BLaER1 treated with 17β-estradiol and CSF1 and Interleukin-3, amounts not matched to agents 10 nM and 100 nM (cell line): ENCODE data around the gene GALR2.

Experiments
- H3K27ac ChIP-seq, 11 experiments: shearing (Covaris generic); formaldehyde crosslinking; 2 replicates each; pipeline ENCODE4 v1.8.1; 2022
- H3K27me3 ChIP-seq, 11 experiments: shearing (Covaris generic); formaldehyde crosslinking; 2 replicates each; pipeline ENCODE4 v1.8.1; 2022
- H3K36me3 ChIP-seq, 11 experiments: shearing (Covaris generic); formaldehyde crosslinking; 2 replicates each; pipeline ENCODE4 v1.8.1; 2022
- H3K4me1 ChIP-seq, 10 experiments: shearing (Covaris generic); formaldehyde crosslinking; 2 replicates each; pipeline ENCODE4 v1.8.1; 2022
- H3K4me2 ChIP-seq, 11 experiments: shearing (Covaris generic); formaldehyde crosslinking; 2 replicates each; pipeline ENCODE4 v1.8.1; 2022
- H3K4me3 ChIP-seq, 10 experiments: shearing (Covaris generic); formaldehyde crosslinking; 2 replicates each; pipeline ENCODE4 v1.8.1; 2022
- H3K9ac ChIP-seq, 11 experiments: shearing (Covaris generic); formaldehyde crosslinking; 2 replicates each; pipeline ENCODE4 v1.8.1; 2022
- H3K9me3 ChIP-seq, 11 experiments: shearing (Covaris generic); formaldehyde crosslinking; replicated peaks in 1 of 11; 2 replicates each; pipeline ENCODE4 v1.8.1; 2022
- H4K20me1 ChIP-seq, 11 experiments: shearing (Covaris generic); formaldehyde crosslinking; 2 replicates each; pipeline ENCODE4 v1.8.1; 2022
- Cebpa-rat ChIP-seq, 11 experiments: shearing (Covaris generic); IDR thresholded peaks; 2 replicates each; pipeline ENCODE4 v1.8.1; 2022

The GALR2 gene

GRCh38 chr17:76092526-76093413 is 18.2 kb downstream of the GALR2 start:
- Histone ChIP-seq H3K27ac (peak overlapping the region in 2 of 11 experiments; percentile 10 to 23; a peak in 4 of 22 replicates), H3K9me3 (no peaks in the 10 kb centered on the region), H3K4me2 (peak overlapping the region in 10 of 11 experiments; percentile 9 to 77 (median 58); a peak in 18 of 22 replicates), H3K36me3 (peaks cover 85 to 100% (median 98%) of the 10 kb centered on the region in 11 experiments), H3K27me3 (no peaks in the 10 kb centered on the region), H3K4me1 (peaks cover 0 to 33% (median 30%) of the 10 kb centered on the region in 10 experiments; a peak in 17 of 20 replicates), H3K9ac (peak overlapping the region in 8 of 11 experiments; percentile 1 to 48 (median 14); a peak in 3 of 22 replicates), H4K20me1 (peaks cover 0 to 59% (median 21%) of the 10 kb centered on the region in 11 experiments; a peak in 14 of 22 replicates), H3K4me3 (no peak overlapping the region)
- no peak for TF ChIP-seq Cebpa-rat (IDR thresholded peaks at IDR 0.05)

DNA sequence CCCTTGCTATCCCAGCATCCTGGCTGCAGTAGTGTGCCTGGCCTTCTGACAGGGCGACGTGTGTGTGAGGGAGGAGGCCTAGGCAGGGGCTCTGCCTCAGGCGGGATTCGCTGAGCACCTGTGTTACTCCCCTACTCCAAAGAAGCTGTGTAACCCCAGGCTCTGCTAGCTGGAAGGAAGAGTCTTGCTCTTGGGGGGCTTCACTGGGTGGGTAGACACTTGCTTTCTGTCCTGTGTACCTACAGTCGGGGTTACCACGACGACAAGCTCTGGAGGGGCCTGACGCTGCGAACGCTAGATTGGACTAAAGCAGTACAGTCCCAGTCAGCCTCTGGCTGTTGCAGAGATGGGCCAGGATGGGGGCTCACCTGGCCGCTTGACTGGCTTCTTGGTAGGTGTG is 19.5 kb downstream of the GALR2 start:
- H4K20me1 ChIP-seq: peaks cover 0 to 51% (median 21%) of the 10 kb centered on the region in 11 experiments; a peak in 14 of 22 replicates
- peak overlapping the region in 5 of 11 experiments; percentile 32 to 77 (median 59); a peak in 5 of 22 replicates for H3K4me2 ChIP-seq
- peaks cover 0 to 33% (median 30%) of the 10 kb centered on the region in 10 experiments; a peak in 17 of 20 replicates for H3K4me1 ChIP-seq
- H3K4me3 ChIP-seq: no peak overlapping the region
- no peak for TF ChIP-seq Cebpa-rat (IDR thresholded peaks at IDR 0.05)
- H3K9me3 ChIP-seq: no peaks in the 10 kb centered on the region
- no peaks in the 10 kb centered on the region for H3K27me3 ChIP-seq
- H3K36me3 ChIP-seq: peaks cover 84 to 100% (median 97%) of the 10 kb centered on the region in 11 experiments
- no peak overlapping the region for H3K27ac ChIP-seq
- 0 out of 22 replicates have a peak overlapping the region, but pooled peaks of 1 of the 11 experiments have one; percentile 48 for H3K9ac ChIP-seq

DNA sequence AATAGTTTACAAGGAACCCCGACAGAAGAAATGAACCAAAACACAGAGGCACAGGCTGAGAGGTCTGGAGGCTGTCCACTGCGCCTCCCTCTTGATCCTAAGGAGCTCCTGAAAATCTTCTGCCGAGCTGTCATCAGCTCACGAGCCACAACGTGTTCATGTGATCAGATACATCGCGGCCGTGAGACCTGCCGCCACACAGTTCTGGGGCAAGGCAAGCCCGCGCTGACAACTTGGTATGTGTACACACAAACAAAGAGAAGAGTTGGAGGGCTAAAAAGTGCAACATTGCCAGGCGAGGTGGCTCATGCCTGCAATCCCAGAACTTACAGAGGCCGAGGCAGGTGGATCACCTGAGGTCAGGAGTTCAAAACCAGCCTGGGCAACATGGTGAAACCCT is 21.4 kb downstream of the GALR2 start:
- H3K27ac ChIP-seq: no peak overlapping the region
- H4K20me1 ChIP-seq: peaks cover 0 to 40% (median 19%) of the 10 kb centered on the region in 11 experiments; a peak in 14 of 22 replicates
- H3K4me1 ChIP-seq: peaks cover 0 to 33% (median 30%) of the 10 kb centered on the region in 10 experiments; a peak in 18 of 20 replicates
- H3K9me3 ChIP-seq: no peaks in the 10 kb centered on the region
- H3K36me3 ChIP-seq: peaks cover 84 to 100% (median 97%) of the 10 kb centered on the region in 11 experiments
- no peak overlapping the region for H3K4me3 ChIP-seq
- no peaks in the 10 kb centered on the region for H3K27me3 ChIP-seq
- no peak overlapping the region for H3K4me2 ChIP-seq
- no peak for TF ChIP-seq Cebpa-rat (IDR thresholded peaks at IDR 0.05)
- H3K9ac ChIP-seq: no peak overlapping the region

- H3K36me3 ChIP-seq: peaks cover 85 to 98% (median 93%) of the 10 kb centered on the region in 11 experiments
- H3K27me3 ChIP-seq: no peaks in the 10 kb centered on the region
- no peak overlapping the region for H3K27ac ChIP-seq
- H3K4me1 ChIP-seq: peaks cover 18 to 34% (median 27%) of the 10 kb centered on the region in 10 experiments
- no peak for TF ChIP-seq Cebpa-rat (IDR thresholded peaks at IDR 0.05)
- H3K9ac ChIP-seq: no peak overlapping the region
- no peak overlapping the region for H3K4me3 ChIP-seq
- H3K4me2 ChIP-seq: no peak overlapping the region
- H3K9me3 ChIP-seq: no peaks in the 10 kb centered on the region
- peaks cover 0 to 22% (median 11%) of the 10 kb centered on the region in 11 experiments; a peak in 14 of 22 replicates for H4K20me1 ChIP-seq
Measured at GRCh38 chr17:76097716-76098295, 23.2 kb downstream of the GALR2 start.

DNA sequence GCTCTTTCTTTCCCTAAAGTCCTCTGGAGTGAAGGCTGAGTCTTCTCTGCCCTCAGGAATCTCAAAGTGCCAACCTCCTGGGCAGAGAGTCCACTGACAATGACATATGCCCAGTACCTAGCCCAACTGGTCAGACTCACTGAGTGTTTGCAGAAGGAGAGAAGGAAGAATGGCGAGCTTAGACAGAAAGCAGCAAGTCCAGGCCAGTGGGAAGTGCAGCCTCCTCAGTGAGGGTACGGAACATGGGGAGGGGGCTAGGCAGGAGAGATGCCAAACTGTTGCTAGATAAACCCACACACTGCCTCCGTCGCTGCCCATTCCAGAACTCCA is 28.3 kb downstream of the GALR2 start:
- Histone ChIP-seq H3K4me3 (peak overlapping the region; percentile 71 to 82 (median 74)), H3K9ac (peak overlapping the region; percentile 75 to 89 (median 86)), H3K36me3 (peaks cover 39 to 47% (median 43%) of the 10 kb centered on the region in 11 experiments), H3K27me3 (no peaks in the 10 kb centered on the region), H3K4me1 (peaks cover 29 to 51% (median 43%) of the 10 kb centered on the region in 10 experiments), H4K20me1 (no peaks in the 10 kb centered on the region), H3K27ac (peak overlapping the region; percentile 69 to 89 (median 82)), H3K9me3 (no peaks in the 10 kb centered on the region), H3K4me2 (peak overlapping the region; percentile 86 to 97 (median 90))
- no peak for TF ChIP-seq Cebpa-rat (IDR thresholded peaks at IDR 0.05)

GRCh38 chr17:76103274-76104139 is 28.9 kb downstream of the GALR2 start, which contains the start of gene EXOC7:
EXOC7 (minus strand) TSS chr17:76103787; CDS start chr17:76103692, 95 bp downstream.
- Histone ChIP-seq H3K36me3 (peaks cover 33 to 41% (median 37%) of the 10 kb centered on the region in 11 experiments), H3K4me1 (peaks cover 29 to 51% (median 43%) of the 10 kb centered on the region in 10 experiments), H3K9ac (peak within 1 kb of the TSS; percentile 75 to 89 (median 86)), H3K27ac (peak within 1 kb of the TSS; percentile 69 to 89 (median 82)), H3K4me3 (peak within 1 kb of the TSS; percentile 71 to 82 (median 74)), H4K20me1 (no peaks in the 10 kb centered on the region), H3K27me3 (no peaks in the 10 kb centered on the region), H3K9me3 (no peaks in the 10 kb centered on the region), H3K4me2 (peak within 1 kb of the TSS; percentile 88 to 97 (median 91))
- no peak for TF ChIP-seq Cebpa-rat (IDR thresholded peaks at IDR 0.05)

GRCh38 chr17:76104140-76104895 is 29.7 kb downstream of the GALR2 start:
- peaks cover 29 to 51% (median 43%) of the 10 kb centered on the region in 10 experiments for H3K4me1 ChIP-seq
- H3K36me3 ChIP-seq: peaks cover 26 to 33% (median 30%) of the 10 kb centered on the region in 11 experiments
- H3K9me3 ChIP-seq: no peaks in the 10 kb centered on the region
- no peaks in the 10 kb centered on the region for H4K20me1 ChIP-seq
- peak overlapping the region; percentile 88 to 97 (median 91) for H3K4me2 ChIP-seq
- H3K27me3 ChIP-seq: no peaks in the 10 kb centered on the region
- TF ChIP-seq Cebpa-rat (IDR thresholded peaks at IDR 0.05): no peak
- H3K4me3 ChIP-seq: peak overlapping the region; percentile 71 to 82 (median 74)
- peak overlapping the region; percentile 69 to 89 (median 82); a peak in 21 of 22 replicates for H3K27ac ChIP-seq
- peak overlapping the region in 10 of 11 experiments; percentile 75 to 89 (median 86); a peak in 20 of 22 replicates for H3K9ac ChIP-seq
